Measurements from ENCODE around the gene CCDC13. TPM values are rescaled to one million over a fixed set of nuclear protein-coding genes. Genes with fewer than 3 reads are reported as not detected.

The CCDC13 gene
- total RNA-seq, 1 experiment from 2014 or later, result 0.79 TPM

DNA sequence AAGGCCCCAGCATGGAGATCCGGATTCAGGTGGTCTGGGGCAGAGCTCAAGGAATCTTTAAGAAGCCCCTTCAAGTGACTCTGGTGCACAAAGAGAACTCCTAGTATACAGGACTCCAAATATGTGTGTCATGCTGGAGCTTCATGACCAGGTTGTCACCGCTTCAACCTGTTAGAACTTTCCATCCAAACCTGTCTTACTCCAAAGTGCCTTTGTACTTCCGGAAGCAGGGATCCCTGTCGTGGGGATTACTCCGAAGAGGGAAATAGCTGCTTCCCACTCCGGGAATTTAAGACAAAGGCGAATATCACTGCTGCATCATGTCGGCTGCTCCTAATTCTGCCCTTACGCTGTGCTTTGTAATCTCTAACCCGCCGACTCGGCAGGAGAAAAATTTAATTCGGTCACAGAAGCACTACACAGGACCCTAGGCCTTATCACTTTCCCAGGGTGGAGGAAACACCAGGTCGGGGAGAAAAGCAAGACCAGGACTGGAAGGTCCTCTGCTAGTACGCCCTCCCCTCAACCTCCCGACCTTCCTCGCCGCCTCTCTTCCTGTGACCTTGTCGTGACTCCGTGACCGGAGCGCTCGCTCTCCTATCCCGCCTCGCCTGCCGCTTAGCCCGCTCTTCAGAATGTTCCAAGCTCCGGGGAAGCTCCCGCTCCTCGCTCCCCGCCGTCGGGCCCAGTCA lies 30.5 kb upstream of the CCDC13 start:
- TF ChIP-seq, protein P1, sequence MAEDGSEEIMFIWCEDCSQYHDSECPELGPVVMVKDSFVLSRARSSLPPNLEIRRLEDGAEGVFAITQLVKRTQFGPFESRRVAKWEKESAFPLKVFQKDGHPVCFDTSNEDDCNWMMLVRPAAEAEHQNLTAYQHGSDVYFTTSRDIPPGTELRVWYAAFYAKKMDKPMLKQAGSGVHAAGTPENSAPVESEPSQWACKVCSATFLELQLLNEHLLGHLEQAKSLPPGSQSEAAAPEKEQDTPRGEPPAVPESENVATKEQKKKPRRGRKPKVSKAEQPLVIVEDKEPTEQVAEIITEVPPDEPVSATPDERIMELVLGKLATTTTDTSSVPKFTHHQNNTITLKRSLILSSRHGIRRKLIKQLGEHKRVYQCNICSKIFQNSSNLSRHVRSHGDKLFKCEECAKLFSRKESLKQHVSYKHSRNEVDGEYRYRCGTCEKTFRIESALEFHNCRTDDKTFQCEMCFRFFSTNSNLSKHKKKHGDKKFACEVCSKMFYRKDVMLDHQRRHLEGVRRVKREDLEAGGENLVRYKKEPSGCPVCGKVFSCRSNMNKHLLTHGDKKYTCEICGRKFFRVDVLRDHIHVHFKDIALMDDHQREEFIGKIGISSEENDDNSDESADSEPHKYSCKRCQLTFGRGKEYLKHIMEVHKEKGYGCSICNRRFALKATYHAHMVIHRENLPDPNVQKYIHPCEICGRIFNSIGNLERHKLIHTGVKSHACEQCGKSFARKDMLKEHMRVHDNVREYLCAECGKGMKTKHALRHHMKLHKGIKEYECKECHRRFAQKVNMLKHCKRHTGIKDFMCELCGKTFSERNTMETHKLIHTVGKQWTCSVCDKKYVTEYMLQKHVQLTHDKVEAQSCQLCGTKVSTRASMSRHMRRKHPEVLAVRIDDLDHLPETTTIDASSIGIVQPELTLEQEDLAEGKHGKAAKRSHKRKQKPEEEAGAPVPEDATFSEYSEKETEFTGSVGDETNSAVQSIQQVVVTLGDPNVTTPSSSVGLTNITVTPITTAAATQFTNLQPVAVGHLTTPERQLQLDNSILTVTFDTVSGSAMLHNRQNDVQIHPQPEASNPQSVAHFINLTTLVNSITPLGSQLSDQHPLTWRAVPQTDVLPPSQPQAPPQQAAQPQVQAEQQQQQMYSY (CRISPR knock-in tag; IDR thresholded peaks at IDR 0.05), result peak; percentile 87
- TF ChIP-seq ZNF396 (CRISPR knock-in tag; IDR thresholded peaks at IDR 0.05; ENCODE audit: borderline replicate concordance), result no peak
- TF ChIP-seq, protein P2, sequence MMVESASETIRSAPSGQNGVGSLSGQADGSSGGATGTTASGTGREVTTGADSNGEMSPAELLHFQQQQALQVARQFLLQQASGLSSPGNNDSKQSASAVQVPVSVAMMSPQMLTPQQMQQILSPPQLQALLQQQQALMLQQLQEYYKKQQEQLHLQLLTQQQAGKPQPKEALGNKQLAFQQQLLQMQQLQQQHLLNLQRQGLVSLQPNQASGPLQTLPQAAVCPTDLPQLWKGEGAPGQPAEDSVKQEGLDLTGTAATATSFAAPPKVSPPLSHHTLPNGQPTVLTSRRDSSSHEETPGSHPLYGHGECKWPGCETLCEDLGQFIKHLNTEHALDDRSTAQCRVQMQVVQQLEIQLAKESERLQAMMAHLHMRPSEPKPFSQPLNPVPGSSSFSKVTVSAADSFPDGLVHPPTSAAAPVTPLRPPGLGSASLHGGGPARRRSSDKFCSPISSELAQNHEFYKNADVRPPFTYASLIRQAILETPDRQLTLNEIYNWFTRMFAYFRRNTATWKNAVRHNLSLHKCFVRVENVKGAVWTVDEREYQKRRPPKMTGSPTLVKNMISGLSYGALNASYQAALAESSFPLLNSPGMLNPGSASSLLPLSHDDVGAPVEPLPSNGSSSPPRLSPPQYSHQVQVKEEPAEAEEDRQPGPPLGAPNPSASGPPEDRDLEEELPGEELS (CRISPR knock-in tag; IDR thresholded peaks at IDR 0.05), result 0 out of 2 replicates have a peak, but pooled peaks have one; percentile 9
- Mint-ChIP-seq H3K9me3 (no peaks in the 10 kb centered on the region), H3K27me3 (ENCODE audit: low read depth) (peaks cover 22% of the 10 kb centered on the region), H3K4me3 (peak overlapping the region; percentile 95), H3K27ac (peak overlapping the region; percentile 83), H3K36me3 (peaks cover 10% of the 10 kb centered on the region), H3K4me1 (peaks cover 38% of the 10 kb centered on the region)
- DNase-seq (ENCODE audit: low spot score) (peak; percentile 28), ATAC-seq (peak; percentile 13)
- CTCF ChIA-PET, result interaction anchor here (0.7 to 2.7 kb wide), 9 partner anchors 16 to 151 kb away, joined by 3 to 19 read pairs (median 4); no protein-coding TSS in a partner anchor
- POLR2A ChIA-PET, result interaction anchor here (0.6 to 2.3 kb wide), 4 partner anchors 27 to 213 kb away, joined by 4 to 6 read pairs (median 6); partner anchors contain the start of genes NKTR and SS18L2

GRCh38 chr3:42802876-42803413 lies 29.9 kb upstream of the CCDC13 start:
- peak overlapping the region; percentile 95 for H3K4me3 Mint-ChIP-seq
- ChIA-PET POLR2A (interaction anchor here (0.6 to 2.3 kb wide), 4 partner anchors 27 to 212 kb away, joined by 4 to 6 read pairs (median 6); partner anchors contain the start of genes NKTR and SS18L2), CTCF (interaction anchor here (0.7 to 2.7 kb wide), 6 partner anchors 15 to 53 kb away, joined by 3 to 10 read pairs (median 4); no protein-coding TSS in a partner anchor)
- peaks cover 37% of the 10 kb centered on the region for H3K4me1 Mint-ChIP-seq
- ATAC-seq, result no peak
- peaks cover 22% of the 10 kb centered on the region for H3K27me3 Mint-ChIP-seq (ENCODE audit: low read depth)
- TF ChIP-seq ZNF396 (CRISPR knock-in tag; IDR thresholded peaks at IDR 0.05; ENCODE audit: borderline replicate concordance) (0 out of 2 replicates have a peak, but pooled peaks have one; percentile 20), SOX15 (CRISPR knock-in tag; IDR thresholded peaks at IDR 0.05) (no peak), TEAD4 (CRISPR knock-in tag; IDR thresholded peaks at IDR 0.05) (no peak), MYBL2 (CRISPR knock-in tag; IDR thresholded peaks at IDR 0.05) (no peak), ATF2 (CRISPR knock-in tag; IDR thresholded peaks at IDR 0.05; ENCODE audit: borderline replicate concordance, low read depth) (no peak)
- peaks cover 10% of the 10 kb centered on the region for H3K36me3 Mint-ChIP-seq
- DNase-seq (ENCODE audit: low spot score), result no peak
- H3K27ac Mint-ChIP-seq, result peak overlapping the region; percentile 83
- H3K9me3 Mint-ChIP-seq, result no peaks in the 10 kb centered on the region

DNA sequence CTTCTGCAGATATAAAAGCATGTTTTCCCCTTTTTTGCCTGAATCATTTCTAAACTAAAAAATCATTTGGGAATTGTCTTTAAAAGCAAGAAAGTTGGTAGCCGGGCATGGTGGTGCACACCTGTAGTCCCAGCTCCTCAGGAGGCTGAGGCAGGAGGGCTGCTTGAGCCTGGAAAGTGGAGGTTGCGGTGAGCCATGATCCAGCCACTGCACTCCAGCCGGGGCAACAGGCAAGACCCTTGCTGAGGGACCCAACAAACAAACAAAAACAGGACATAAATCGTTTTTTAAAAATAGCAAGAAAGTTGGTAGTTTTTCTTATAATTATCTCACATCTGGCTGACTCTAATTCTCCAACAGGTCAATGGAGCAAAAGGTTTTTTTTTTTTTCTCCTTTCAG lies 28.7 kb upstream of the CCDC13 start:
- peak; percentile 92 for TF ChIP-seq ZNF121 (CRISPR knock-in tag; IDR thresholded peaks at IDR 0.05)
- TF ChIP-seq, protein P3, sequence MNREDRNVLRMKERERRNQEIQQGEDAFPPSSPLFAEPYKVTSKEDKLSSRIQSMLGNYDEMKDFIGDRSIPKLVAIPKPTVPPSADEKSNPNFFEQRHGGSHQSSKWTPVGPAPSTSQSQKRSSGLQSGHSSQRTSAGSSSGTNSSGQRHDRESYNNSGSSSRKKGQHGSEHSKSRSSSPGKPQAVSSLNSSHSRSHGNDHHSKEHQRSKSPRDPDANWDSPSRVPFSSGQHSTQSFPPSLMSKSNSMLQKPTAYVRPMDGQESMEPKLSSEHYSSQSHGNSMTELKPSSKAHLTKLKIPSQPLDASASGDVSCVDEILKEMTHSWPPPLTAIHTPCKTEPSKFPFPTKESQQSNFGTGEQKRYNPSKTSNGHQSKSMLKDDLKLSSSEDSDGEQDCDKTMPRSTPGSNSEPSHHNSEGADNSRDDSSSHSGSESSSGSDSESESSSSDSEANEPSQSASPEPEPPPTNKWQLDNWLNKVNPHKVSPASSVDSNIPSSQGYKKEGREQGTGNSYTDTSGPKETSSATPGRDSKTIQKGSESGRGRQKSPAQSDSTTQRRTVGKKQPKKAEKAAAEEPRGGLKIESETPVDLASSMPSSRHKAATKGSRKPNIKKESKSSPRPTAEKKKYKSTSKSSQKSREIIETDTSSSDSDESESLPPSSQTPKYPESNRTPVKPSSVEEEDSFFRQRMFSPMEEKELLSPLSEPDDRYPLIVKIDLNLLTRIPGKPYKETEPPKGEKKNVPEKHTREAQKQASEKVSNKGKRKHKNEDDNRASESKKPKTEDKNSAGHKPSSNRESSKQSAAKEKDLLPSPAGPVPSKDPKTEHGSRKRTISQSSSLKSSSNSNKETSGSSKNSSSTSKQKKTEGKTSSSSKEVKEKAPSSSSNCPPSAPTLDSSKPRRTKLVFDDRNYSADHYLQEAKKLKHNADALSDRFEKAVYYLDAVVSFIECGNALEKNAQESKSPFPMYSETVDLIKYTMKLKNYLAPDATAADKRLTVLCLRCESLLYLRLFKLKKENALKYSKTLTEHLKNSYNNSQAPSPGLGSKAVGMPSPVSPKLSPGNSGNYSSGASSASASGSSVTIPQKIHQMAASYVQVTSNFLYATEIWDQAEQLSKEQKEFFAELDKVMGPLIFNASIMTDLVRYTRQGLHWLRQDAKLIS (CRISPR knock-in tag; IDR thresholded peaks at IDR 0.05; ENCODE audit: borderline replicate concordance), result no peak
- H3K4me3 Mint-ChIP-seq, result no peak overlapping the region; the same call in 1 of the 2 replicates
- H3K27ac Mint-ChIP-seq, result no peak overlapping the region
- ATAC-seq, result no peak
- peaks cover 22% of the 10 kb centered on the region for H3K27me3 Mint-ChIP-seq (ENCODE audit: low read depth)
- POLR2A ChIA-PET, result no interaction called here
- DNase-seq (ENCODE audit: low spot score), result no peak
- H3K9me3 Mint-ChIP-seq, result no peaks in the 10 kb centered on the region
- CTCF ChIA-PET, result no interaction called here
- peaks cover 10% of the 10 kb centered on the region for H3K36me3 Mint-ChIP-seq
- H3K4me1 Mint-ChIP-seq, result peaks cover 35% of the 10 kb centered on the region

All from WTC11 (cell line).